HUES48 (cell line): ENCODE data around the gene TFRC.
"Not testable (repeated sequence)": the region's sequence is repeated elsewhere in the genome, so short reads cannot be mapped to it uniquely, and the experiment has no call there.

Experiments used
- H3K27ac ChIP-seq: one replicate; pipeline ENCODE4 v1.7.0; 2013; ENCODE audit warnings: low read depth, low read length, inconsistent platforms
- H3K27me3 ChIP-seq: 2 replicates; pipeline ENCODE4 v1.6.1; 2013; ENCODE audit warnings: mild to moderate bottlenecking, low read length; ENCODE audit not compliant: control insufficient read depth, insufficient read depth
- H3K36me3 ChIP-seq: 2 replicates; pipeline ENCODE4 v1.6.1; 2013; ENCODE audit warnings: low read length; ENCODE audit not compliant: control insufficient read depth, insufficient read depth
- H3K4me1 ChIP-seq: 2 replicates; pipeline ENCODE4 v1.6.1; 2013; ENCODE audit warnings: mild to moderate bottlenecking, low read length; ENCODE audit not compliant: control insufficient read depth, insufficient read depth
- H3K4me3 ChIP-seq: 2 replicates; pipeline ENCODE4 v1.5.1; 2013; ENCODE audit warnings: mild to moderate bottlenecking, low read depth, low read length
- H3K9ac ChIP-seq: 2 replicates; pipeline ENCODE4 v1.6.1; 2013; ENCODE audit warnings: mild to moderate bottlenecking, low read depth, low read length, moderate library complexity
- H3K9me3 ChIP-seq: 2 replicates; pipeline ENCODE4 v1.6.1; 2013; ENCODE audit warnings: low read length; ENCODE audit not compliant: control insufficient read depth, insufficient read depth

TFRC gene

DNA sequence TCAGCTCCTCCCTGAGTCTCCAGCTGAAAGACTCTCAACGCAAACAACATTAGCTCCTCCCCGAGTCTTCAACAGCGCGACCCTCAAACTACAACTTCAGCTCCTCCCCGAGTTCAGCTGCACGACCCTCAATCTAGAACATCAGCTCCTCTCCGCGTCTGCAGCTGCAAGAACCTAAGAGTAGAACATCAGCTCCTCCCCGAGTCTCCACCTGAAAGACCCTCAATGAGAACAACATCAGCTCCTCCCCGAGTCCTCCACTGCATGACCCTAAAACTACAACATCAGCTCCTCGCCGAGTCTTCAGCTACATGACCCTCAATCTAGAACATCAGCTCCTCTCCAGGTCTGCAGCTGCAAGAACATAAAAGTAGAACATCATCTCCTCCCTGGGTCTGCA lies 78.3 kb downstream of the TFRC start:
- no peak overlapping the region for H3K9ac ChIP-seq
- no peaks in the 10 kb centered on the region for H3K27me3 ChIP-seq
- H3K4me1 ChIP-seq: no peaks in the 10 kb centered on the region
- no peaks in the 10 kb centered on the region for H3K36me3 ChIP-seq
- H3K27ac ChIP-seq: no peak overlapping the region
- no peak overlapping the region for H3K4me3 ChIP-seq
- H3K9me3 ChIP-seq: peaks cover 12% of the 10 kb centered on the region

DNA sequence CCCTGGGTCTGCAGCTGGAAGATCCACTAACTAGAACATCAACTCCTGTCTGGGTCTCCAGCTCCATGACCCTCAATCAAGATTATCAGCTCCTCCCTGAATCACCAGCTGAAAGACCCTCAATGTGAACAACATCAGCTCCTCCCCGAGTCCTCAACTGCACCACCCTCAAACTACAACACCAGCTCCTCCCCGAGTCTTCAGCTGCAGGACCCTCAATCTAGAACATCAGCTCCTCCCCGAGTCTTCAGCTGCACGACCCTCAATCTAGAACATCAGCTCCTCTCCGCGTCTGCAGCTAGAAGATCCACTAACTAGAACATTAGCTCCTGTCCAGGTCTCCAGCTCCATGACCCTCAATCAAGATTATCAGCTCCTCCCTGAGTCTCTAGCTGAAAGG lies 79.2 kb downstream of the TFRC start:
- H3K27ac ChIP-seq, H3K4me3 ChIP-seq, H3K27me3 ChIP-seq, H3K36me3 ChIP-seq, H3K9ac ChIP-seq, H3K4me1 ChIP-seq: not testable (repeated sequence)
- H3K9me3 ChIP-seq: peaks cover 12% of the 10 kb centered on the region

DNA sequence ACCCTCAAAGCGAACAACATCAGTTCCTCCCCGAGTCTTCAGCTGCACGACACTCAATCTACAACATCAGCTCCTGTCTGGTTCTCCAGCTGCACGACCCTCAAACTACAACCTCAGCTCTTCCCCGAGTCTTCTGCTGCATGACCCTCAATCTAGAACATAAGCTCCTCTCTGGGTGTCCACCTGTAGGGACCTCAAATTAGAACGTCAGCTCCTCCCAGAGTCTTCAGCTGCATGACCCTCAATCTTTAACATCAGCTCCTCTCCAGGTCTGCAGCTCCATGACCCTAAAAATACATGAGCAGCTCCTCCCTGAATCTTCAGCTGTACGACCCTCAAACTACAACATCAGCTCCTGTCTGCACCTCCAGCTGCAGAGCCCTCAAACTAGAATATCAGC lies 80.7 kb downstream of the TFRC start:
- not testable (repeated sequence) for H3K27ac ChIP-seq, H3K36me3 ChIP-seq, H3K4me3 ChIP-seq, H3K9ac ChIP-seq, H3K4me1 ChIP-seq, H3K27me3 ChIP-seq
- H3K9me3 ChIP-seq: peaks cover 12% of the 10 kb centered on the region

DNA sequence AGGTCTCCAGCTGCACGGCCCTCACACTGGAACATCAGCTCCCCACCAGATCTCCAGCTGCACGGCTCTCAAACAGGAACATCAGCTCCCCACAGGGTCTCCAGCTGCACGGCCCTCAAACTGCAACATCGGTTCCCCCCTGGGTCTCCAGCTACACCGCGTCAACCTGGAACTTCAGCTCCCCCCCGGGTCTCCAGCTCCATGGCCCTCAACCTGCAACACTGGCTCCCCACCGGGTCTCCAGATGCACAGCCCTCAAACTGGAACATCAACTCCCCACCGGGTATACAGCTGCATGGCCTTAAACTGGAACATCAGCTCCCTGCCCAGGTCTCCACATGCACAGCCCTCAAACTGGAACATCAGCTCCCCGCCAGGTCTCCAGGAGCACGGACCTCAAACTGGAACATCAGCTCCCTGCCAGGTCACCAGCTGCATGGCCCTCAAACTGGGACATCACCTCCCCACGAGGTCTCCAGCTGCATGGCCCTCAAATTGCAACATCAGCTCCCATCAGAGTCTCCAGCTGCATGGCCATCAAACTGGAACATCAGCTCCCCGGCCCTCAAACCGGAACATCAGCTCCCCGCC lies 81.4 kb downstream of the TFRC start:
- H3K36me3 ChIP-seq, H3K9ac ChIP-seq, H3K27ac ChIP-seq, H3K27me3 ChIP-seq, H3K4me3 ChIP-seq, H3K4me1 ChIP-seq: not testable (repeated sequence)
- H3K9me3 ChIP-seq: peaks cover 12% of the 10 kb centered on the region

DNA sequence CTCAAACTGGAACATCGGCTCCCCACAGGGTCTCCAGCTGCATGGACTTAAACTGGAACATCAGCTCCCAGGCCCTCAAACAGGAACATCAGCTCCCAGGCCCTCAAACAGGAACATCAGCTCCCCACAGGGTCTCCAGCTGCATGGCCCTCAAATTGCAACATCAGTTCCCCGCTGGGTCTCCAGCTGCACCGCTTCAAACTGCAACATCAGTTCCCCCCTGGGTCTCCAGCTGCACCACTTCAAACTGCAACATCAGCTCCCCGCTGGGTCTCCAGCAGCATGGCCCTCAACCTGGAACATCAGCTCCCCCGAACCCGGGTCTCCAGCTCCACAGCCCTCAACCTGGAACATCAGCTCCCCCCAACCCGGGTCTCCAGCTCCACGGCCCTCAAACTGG lies 82.0 kb downstream of the TFRC start:
- Histone ChIP-seq H3K9me3 (peaks cover 12% of the 10 kb centered on the region), H3K36me3 (no peaks in the 10 kb centered on the region), H3K9ac (no peak overlapping the region), H3K27me3 (no peaks in the 10 kb centered on the region), H3K4me3 (no peak overlapping the region), H3K4me1 (no peaks in the 10 kb centered on the region), H3K27ac (no peak overlapping the region)
